Measurements from ENCODE around the gene SELENON.

DNA sequence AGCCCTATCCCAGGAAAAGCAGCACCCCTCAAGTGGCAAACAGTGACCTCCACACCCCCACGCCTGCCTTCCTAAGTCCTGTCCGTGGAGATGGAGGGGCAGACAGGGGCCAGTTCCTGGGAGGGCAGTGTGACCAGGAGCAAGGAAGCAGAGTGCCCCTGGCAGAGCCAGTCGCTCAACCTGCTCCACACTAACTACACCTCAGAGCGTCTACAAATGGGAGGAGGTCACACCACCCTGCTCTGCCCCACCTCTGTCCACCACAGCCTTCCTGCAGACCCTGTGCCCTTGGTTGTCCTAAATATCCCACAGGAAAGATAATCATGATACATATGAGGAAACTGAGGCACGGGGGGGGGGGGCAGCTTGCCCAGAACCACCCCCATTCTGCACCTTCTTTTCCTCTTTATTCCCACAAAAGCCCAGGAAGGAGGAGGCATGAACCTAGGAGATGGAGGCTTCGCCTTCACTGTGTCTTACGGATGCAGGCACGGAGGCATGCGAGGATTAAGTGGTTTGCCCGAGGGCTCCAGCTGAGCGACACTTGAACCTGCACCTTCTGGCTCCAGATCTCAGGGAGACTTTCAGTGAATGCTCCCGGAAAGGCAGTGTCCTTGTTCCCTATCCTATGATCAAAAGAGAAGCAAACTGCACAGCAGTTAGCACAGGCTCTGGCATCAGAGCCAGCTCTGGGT lies 42.7 kb upstream of the SELENON start:
- TF ChIP-seq CEBPB (IDR thresholded peaks at IDR 0.05; ENCODE audit: low read depth, low read length) (no peak), EZH2 (IDR thresholded peaks at IDR 0.05; ENCODE audit: low read depth, low read length, severe bottlenecking) (no peak), POLR2A (IDR thresholded peaks at IDR 0.05; ENCODE audit: control extremely low read depth in 1 of 2, low read depth in 2 of 2, low read length in 2 of 2) (no peak), YY1 (IDR thresholded peaks at IDR 0.05; ENCODE audit: low read depth, low read length) (no peak), GTF2F1 (IDR thresholded peaks at IDR 0.05; ENCODE audit: borderline replicate concordance, low read depth, low read length) (no peak), EP300 (IDR thresholded peaks at IDR 0.05; ENCODE audit: borderline replicate concordance in 1 of 2, low read depth in 2 of 2, low read length in 2 of 2) (no peak), JUND (IDR thresholded peaks at IDR 0.05; ENCODE audit: low read length) (no peak)
- TF ChIP-seq, protein P1, sequence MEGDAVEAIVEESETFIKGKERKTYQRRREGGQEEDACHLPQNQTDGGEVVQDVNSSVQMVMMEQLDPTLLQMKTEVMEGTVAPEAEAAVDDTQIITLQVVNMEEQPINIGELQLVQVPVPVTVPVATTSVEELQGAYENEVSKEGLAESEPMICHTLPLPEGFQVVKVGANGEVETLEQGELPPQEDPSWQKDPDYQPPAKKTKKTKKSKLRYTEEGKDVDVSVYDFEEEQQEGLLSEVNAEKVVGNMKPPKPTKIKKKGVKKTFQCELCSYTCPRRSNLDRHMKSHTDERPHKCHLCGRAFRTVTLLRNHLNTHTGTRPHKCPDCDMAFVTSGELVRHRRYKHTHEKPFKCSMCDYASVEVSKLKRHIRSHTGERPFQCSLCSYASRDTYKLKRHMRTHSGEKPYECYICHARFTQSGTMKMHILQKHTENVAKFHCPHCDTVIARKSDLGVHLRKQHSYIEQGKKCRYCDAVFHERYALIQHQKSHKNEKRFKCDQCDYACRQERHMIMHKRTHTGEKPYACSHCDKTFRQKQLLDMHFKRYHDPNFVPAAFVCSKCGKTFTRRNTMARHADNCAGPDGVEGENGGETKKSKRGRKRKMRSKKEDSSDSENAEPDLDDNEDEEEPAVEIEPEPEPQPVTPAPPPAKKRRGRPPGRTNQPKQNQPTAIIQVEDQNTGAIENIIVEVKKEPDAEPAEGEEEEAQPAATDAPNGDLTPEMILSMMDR (IDR thresholded peaks at IDR 0.05; ENCODE audit: control extremely low read depth in 1 of 3, insufficient read depth in 1 of 3, low read depth in 1 of 3, low read length in 3 of 3): no peak

All from H1 (cell line).